HG02973 (cell line): ENCODE results near the gene SHMT2.

Experiments
- ATAC-seq: cut with Tn5 transposase; IDR thresholded peaks from one replicate; pipeline ENCODE4 v1.9.1; 2021; ENCODE audit warnings: moderate library complexity; ENCODE audit not compliant: unreplicated experiment

Gene SHMT2

GRCh38 chr12:57213763-57214397 lies 15.6 kb upstream of the SHMT2 start:
- no peak for ATAC-seq

- ATAC-seq = no peak
These were observed 15.1 kb upstream of the SHMT2 start for GRCh38 chr12:57214398-57214781.

GRCh38 chr12:57215065-57215464 lies 14.4 kb upstream of the SHMT2 start:
- ATAC-seq = no peak

- ATAC-seq = peak; percentile 47
These were observed 13.9 kb upstream of the SHMT2 start for GRCh38 chr12:57215668-57216013.

GRCh38 chr12:57216014-57216911 lies 13.2 kb upstream of the SHMT2 start, which contains the start of gene NXPH4:
Gene NXPH4, plus strand, starts transcription at chr12:57216794. Its CDS starts 176 bp downstream, at chr12:57216970.
- ATAC-seq = no peak

GRCh38 chr12:57216921-57217879 lies 12.3 kb upstream of the SHMT2 start:
- no peak for ATAC-seq

- no peak for ATAC-seq
These were observed 11.3 kb upstream of the SHMT2 start for GRCh38 chr12:57218030-57218853.

- no peak for ATAC-seq
These were observed 10.1 kb upstream of the SHMT2 start for GRCh38 chr12:57219205-57219992.

GRCh38 chr12:57219993-57220754 lies 9.3 kb upstream of the SHMT2 start:
- no peak for ATAC-seq

- ATAC-seq = no peak
These were observed 8.7 kb upstream of the SHMT2 start for GRCh38 chr12:57220770-57221168.

- ATAC-seq = no peak
These were observed 8.2 kb upstream of the SHMT2 start for GRCh38 chr12:57221169-57221917.

GRCh38 chr12:57222286-57223190 lies 7.0 kb upstream of the SHMT2 start:
- no peak for ATAC-seq

GRCh38 chr12:57223191-57224165 lies 6.0 kb upstream of the SHMT2 start:
- ATAC-seq = no peak

- ATAC-seq = no peak
These were observed 5.1 kb upstream of the SHMT2 start for GRCh38 chr12:57224278-57224972.

GRCh38 chr12:57224973-57225679 lies 4.4 kb upstream of the SHMT2 start:
- no peak for ATAC-seq
